GM13976 (cell line): ENCODE measurements around the gene RALY.
"Not testable (repeated sequence)": the region's sequence is repeated elsewhere in the genome, so short reads cannot be mapped to it uniquely, and the experiment has no call there.

Experiments used
- DNase-seq: peaks from one replicate; pipeline ENCODE4 v3.0.0; 2012; ENCODE audit warnings: low spot score
- in situ Hi-C: fragments of 300-500 bp; cut with MboI; formaldehyde crosslinking; loops from one replicate; pipeline ENCODE4 v1.12.0; 2022; ENCODE audit warnings: low sequenced_read_pairs, mixed read lengths, inconsistent platforms; ENCODE audit not compliant: unreplicated experiment
- TF ChIP-seq, protein P1 (sequence below): IDR thresholded peaks from 2 replicates; pipeline ENCODE4 v1.5.1; 2012; ENCODE audit warnings: borderline replicate concordance, mild to moderate bottlenecking; ENCODE audit not compliant: insufficient read depth; ENCODE audit errors: extremely low read depth, missing control alignments, control extremely low read depth

RALY gene

DNA sequence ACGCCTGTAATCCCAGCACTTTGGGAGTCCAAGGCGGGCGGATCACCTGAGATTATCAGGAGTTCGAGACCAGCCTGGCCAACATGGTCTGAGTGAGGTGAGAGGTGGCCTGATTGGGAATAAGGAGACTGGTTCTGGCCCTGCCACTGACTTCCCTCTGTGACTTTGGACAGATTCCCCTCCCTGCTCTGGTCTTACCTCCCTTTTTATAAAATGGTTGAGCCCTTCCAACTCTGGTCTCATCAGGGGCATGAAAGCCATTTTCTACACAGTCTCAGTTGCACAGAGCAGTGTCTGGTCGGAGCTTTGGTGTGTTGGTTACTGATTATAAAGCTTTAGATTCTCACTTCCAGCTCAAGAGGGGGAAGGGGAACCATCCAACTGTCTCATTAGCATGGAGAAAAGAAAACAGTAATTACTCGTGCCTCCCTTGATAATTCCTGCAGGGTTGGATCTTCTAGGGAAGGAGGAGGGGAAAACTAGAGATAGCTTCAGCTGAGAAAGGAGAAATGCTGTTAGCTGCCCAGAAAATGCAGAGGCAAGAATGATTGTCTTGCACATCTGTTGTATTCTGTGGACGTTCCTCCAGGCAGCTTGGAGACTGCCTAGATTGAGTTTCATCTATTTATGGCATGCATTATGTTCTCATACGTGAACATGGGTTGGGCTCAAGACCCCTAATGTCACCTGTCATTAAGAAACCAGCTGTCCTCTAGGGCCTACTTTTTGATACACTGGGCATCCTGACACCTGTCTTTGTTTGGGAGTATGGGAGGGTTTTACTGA, 30.4 kb downstream of the RALY start:
- DNase-seq: no peak
- in situ Hi-C loops: no loop called here
- TF ChIP-seq, protein P1, sequence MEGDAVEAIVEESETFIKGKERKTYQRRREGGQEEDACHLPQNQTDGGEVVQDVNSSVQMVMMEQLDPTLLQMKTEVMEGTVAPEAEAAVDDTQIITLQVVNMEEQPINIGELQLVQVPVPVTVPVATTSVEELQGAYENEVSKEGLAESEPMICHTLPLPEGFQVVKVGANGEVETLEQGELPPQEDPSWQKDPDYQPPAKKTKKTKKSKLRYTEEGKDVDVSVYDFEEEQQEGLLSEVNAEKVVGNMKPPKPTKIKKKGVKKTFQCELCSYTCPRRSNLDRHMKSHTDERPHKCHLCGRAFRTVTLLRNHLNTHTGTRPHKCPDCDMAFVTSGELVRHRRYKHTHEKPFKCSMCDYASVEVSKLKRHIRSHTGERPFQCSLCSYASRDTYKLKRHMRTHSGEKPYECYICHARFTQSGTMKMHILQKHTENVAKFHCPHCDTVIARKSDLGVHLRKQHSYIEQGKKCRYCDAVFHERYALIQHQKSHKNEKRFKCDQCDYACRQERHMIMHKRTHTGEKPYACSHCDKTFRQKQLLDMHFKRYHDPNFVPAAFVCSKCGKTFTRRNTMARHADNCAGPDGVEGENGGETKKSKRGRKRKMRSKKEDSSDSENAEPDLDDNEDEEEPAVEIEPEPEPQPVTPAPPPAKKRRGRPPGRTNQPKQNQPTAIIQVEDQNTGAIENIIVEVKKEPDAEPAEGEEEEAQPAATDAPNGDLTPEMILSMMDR: no peak

DNA sequence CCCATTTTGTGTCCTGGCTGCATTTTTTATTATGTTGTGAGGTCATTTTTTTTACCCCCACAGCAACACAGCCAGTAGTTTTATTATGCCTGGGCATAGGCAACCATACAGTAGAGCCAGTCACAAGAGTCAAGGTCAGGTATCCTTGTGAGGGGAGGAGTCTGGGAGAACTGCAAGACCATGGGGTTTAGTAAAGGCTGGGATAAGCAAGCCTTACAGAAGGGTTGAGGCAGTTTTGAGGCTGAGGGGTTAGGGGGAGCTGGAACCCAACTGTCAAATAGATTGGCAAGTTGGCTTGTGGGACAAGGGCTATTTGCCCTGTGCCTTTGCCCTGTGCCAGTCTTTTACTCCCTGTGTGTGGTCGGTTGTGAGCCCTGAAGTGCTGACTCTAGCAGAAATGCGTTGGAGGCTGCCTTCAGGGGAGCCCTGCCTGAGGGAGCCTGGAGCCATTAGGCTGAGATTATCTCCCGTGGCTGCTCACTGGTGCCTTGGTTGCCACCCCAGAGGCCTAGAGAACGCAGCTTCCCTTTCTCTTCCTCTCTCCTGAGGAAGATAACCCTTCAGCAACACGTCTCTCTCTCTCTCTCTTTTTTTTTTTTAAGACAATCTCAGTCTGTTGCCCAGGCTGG, 31.1 kb downstream of the RALY start:
- TF ChIP-seq, protein P1: no peak
- DNase-seq: no peak
- in situ Hi-C loops: no loop called here

DNA sequence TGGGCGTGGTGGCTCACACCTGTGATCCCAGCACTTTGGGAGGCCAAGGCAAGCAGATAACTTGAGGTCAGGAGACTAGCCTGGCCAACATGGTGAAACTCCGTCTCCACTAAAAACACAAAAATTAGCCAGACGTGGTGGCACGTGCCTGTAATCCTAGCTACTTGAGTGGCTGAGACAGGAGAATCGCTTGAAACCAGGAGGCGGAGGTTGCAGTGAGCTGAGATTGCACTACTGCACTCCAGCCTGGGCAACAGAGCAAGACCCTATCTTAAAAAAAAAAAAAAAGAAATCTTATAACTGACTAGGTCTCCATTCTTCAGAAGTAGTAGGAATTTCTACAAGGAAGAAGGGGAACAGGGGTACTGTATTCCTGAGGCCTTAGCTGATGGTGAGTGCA, 34.3 kb downstream of the RALY start:
- in situ Hi-C loops, DNase-seq: not testable (repeated sequence)

DNA sequence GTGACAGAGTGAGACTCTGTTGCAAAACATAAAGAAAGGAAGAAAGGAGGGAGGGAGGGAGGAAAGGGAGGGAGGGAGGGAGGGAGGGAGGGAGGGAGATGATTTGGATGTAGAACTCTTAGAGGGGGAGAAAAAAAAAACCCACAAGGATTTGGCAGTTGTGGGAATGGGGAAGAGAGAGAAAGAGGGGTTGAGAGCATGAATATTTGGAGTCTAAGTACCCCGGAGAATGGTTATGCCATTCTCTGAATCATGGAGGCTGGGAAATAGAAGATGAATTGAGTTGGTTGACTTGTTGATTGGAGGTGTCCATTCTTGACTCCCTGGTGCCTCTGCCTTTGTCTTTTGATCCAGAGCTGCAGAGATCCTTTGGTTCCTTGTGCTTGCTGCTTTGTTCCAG, 35.7 kb downstream of the RALY start:
- in situ Hi-C loops: no loop called here
- DNase-seq: no peak
- TF ChIP-seq, protein P1: no peak

DNA sequence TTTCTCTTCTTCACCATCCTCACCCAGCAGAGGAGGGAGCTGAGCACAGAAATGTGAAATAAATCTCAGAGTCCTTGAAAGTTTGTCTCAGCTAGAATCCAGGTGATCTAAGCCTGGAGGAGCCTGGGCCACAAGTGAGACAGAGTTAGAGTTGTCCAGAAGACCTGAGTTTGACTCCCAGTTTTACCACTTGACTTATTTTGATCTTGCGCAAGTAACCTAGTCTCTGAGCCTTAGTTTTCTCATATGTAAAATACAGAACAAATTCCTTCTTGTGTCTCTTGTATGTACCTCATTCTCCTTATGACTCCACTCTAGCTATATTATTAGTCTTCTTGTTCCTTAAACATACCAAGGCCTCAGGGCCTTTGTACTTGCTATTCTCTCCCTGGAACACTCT, 36.7 kb downstream of the RALY start:
- TF ChIP-seq, protein P1: no peak
- in situ Hi-C loops: no loop called here

DNA sequence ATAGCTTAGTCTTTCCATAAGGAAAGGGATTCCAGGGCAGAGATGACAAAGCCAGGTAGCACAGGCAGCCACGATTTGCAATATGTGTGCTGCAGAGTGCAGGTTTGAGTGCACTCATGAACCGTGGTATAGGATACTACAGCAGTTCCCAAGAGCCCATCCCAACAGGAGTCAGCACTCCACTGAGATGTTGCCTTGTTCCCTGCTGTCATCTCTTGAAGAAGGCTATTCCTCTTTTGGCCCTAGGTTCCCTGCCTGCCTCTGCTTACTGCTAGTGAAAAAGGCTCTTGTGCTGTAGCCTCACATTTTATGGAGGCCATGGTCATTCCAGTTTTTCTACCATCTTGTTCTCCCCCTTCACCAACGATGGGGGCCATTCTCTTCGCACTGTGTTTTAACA, 40.2 kb downstream of the RALY start:
- TF ChIP-seq, protein P1: no peak
- no peak for DNase-seq
- in situ Hi-C loops: no loop called here

More for the DNA sequence above, 36.7 kb downstream of the RALY start:
- no peak for DNase-seq

DNA sequence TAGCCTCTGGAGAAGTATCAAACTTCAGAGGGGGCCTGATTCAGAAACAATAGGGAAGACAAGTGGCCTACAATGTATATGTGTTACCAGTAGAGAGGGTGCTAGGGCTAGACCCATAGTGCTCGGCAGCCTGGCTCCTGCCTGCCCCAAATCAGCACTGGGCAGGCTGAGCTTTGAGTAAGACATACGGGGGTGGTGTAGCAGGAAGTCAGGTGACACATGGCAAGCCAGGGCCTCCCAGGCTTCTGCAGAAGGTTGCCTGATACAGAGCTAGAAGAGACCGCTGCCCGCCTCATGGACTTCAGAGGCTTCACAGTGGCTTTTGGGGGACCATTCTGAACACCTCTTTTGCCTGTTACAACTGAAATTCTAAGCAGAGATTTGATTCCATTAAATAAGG, 43.4 kb downstream of the RALY start:
- in situ Hi-C loops: no loop called here
- TF ChIP-seq, protein P1: no peak
- DNase-seq: no peak
